ENCODE data around the gene FBXO46.
A peak's percentile ranks its signal among the peaks of the same experiment; 100 is the strongest.

- TF ChIP-seq CTCF (conservative IDR thresholded peaks at IDR 0.05; ENCODE audit: low read depth, low read length) (0 out of 2 replicates have a peak, but pooled peaks have one; percentile 19), EZH2 (IDR thresholded peaks at IDR 0.05; ENCODE audit: low read length, unreplicated experiment) (no peak)
Observed at GRCh38 chr19:45730368-45731288, at the start of gene FBXO46.
